ENCODE measurements around the gene CES2.
A peak's percentile ranks its signal among the peaks of the same experiment; 100 is the strongest.

Gene CES2, protein sequence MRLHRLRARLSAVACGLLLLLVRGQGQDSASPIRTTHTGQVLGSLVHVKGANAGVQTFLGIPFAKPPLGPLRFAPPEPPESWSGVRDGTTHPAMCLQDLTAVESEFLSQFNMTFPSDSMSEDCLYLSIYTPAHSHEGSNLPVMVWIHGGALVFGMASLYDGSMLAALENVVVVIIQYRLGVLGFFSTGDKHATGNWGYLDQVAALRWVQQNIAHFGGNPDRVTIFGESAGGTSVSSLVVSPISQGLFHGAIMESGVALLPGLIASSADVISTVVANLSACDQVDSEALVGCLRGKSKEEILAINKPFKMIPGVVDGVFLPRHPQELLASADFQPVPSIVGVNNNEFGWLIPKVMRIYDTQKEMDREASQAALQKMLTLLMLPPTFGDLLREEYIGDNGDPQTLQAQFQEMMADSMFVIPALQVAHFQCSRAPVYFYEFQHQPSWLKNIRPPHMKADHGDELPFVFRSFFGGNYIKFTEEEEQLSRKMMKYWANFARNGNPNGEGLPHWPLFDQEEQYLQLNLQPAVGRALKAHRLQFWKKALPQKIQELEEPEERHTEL

DNA sequence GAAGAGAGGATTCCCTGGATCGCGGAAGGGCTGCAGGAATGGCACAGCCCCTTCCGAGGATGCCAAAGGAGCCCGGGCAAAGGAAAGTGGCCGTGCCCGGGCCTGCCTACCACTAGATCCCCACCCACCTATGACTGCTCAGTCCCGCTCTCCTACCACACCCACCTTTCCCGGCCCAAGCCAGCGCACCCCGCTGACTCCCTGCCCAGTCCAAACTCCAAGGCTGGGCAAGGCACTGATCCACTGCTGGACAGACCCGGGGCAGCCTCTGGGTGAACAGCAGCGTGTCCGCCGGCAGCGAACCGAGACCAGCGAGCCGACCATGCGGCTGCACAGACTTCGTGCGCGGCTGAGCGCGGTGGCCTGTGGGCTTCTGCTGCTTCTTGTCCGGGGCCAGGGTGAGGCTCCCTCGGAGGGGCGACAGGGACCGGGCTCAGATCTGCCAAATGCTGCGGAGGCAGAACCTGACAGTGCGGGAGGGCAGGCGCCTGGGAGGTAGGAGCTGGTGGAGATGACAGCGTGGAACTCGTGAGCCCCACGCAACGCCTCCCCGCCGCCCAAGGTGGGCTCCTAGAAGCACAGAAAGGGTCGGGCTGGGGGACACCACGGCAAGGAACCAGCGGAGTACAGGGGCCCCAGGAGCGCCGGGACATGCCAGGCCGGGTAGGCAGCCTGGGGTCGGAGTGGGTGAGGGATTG, at the start of gene CES2:
CES2 (plus strand) TSS at position 203 of the 698 bp plus-strand sequence; CDS start at position 323, 120 bp downstream.
- Histone ChIP-seq H3K27ac (ENCODE audit: extremely low read depth, low read depth, low read length) (peak within 1 kb of the TSS; percentile 72), H3K4me1 (ENCODE audit: control insufficient read depth, insufficient read depth, low read length) (peaks cover 2% of the 10 kb centered on the region; the same call in 1 of the 2 replicates), H3K36me3 (ENCODE audit: control insufficient read depth in 2 of 2, insufficient read depth in 1 of 2, low read length in 2 of 2) (peaks cover 4 to 52% of the 10 kb centered on the region in 2 experiments; a peak in 2 of 3 replicates), H3K4me3 (ENCODE audit: low read depth, low read length) (peak within 1 kb of the TSS; percentile 83), H3K9me3 (ENCODE audit: control insufficient read depth, insufficient read depth, low read depth, low read length) (no peaks in the 10 kb centered on the region)
- CTCF ChIA-PET: interaction anchor here (0.6 kb wide), 1 partner anchor 12 kb away, joined by 3 read pairs; no protein-coding TSS in a partner anchor
- POLR2A ChIA-PET: interaction anchor here (1.7 kb wide), 1 partner anchor 9 kb away, joined by 7 read pairs; no protein-coding TSS in a partner anchor
- TF ChIP-seq MEIS1 (CRISPR knock-in tag; IDR thresholded peaks at IDR 0.05; ENCODE audit: borderline replicate concordance) (no peak), ZNF416 (tag by site-specific recombination; IDR thresholded peaks at IDR 0.05) (no peak), ZNF473 (tag by site-specific recombination; IDR thresholded peaks at IDR 0.05) (no peak), ZNF202 (tag by site-specific recombination; IDR thresholded peaks at IDR 0.05; ENCODE audit: borderline replicate concordance) (no peak), GFI1B (tag by site-specific recombination; IDR thresholded peaks at IDR 0.05) (no peak), ZFHX2 (tag by site-specific recombination; conservative IDR thresholded peaks at IDR 0.05) (peak; percentile 23; the same call in 1 of the 2 replicates), ZNF677 (tag by site-specific recombination; IDR thresholded peaks at IDR 0.05) (no peak), KLF1 (tag by site-specific recombination; IDR thresholded peaks at IDR 0.05) (peak; percentile 40), SCRT2 (tag by site-specific recombination; IDR thresholded peaks at IDR 0.05) (no peak), SP2 (tag by site-specific recombination; IDR thresholded peaks at IDR 0.05) (0 out of 2 replicates have a peak, but pooled peaks have one; percentile 19), GLI4 (tag by site-specific recombination; IDR thresholded peaks at IDR 0.05) (no peak), ZNF366 (tag by site-specific recombination; conservative IDR thresholded peaks at IDR 0.05) (no peak), IKZF3 (tag by site-specific recombination; IDR thresholded peaks at IDR 0.05) (no peak), KLF9 (tag by site-specific recombination; IDR thresholded peaks at IDR 0.05; ENCODE audit: low read depth) (peak; percentile 76), ZNF837 (tag by site-specific recombination; IDR thresholded peaks at IDR 0.05) (no peak), ZNF639 (tag by site-specific recombination; IDR thresholded peaks at IDR 0.05) (no peak), ZEB2 (tag by site-specific recombination; IDR thresholded peaks at IDR 0.05) (no peak), ZNF514 (tag by site-specific recombination; IDR thresholded peaks at IDR 0.05) (no peak), ZNF610 (tag by site-specific recombination; IDR thresholded peaks at IDR 0.05; ENCODE audit: borderline replicate concordance) (no peak), ZNF600 (tag by site-specific recombination; IDR thresholded peaks at IDR 0.05) (no peak), SCRT1 (tag by site-specific recombination; IDR thresholded peaks at IDR 0.05; ENCODE audit: borderline replicate concordance) (no peak), ZBTB7A (tag by site-specific recombination; IDR thresholded peaks at IDR 0.05; ENCODE audit: low read depth) (no peak), ZNF239 (tag by site-specific recombination; IDR thresholded peaks at IDR 0.05) (no peak), KLF7 (tag by site-specific recombination; IDR thresholded peaks at IDR 0.05; ENCODE audit: borderline replicate concordance) (no peak), ZNF324 (tag by site-specific recombination; IDR thresholded peaks at IDR 0.05) (no peak)
- TF ChIP-seq, protein P1, sequence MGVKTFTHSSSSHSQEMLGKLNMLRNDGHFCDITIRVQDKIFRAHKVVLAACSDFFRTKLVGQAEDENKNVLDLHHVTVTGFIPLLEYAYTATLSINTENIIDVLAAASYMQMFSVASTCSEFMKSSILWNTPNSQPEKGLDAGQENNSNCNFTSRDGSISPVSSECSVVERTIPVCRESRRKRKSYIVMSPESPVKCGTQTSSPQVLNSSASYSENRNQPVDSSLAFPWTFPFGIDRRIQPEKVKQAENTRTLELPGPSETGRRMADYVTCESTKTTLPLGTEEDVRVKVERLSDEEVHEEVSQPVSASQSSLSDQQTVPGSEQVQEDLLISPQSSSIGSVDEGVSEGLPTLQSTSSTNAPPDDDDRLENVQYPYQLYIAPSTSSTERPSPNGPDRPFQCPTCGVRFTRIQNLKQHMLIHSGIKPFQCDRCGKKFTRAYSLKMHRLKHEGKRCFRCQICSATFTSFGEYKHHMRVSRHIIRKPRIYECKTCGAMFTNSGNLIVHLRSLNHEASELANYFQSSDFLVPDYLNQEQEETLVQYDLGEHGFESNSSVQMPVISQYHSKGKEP (tag by site-specific recombination; IDR thresholded peaks at IDR 0.05): no peak
- TF ChIP-seq, protein P2, sequence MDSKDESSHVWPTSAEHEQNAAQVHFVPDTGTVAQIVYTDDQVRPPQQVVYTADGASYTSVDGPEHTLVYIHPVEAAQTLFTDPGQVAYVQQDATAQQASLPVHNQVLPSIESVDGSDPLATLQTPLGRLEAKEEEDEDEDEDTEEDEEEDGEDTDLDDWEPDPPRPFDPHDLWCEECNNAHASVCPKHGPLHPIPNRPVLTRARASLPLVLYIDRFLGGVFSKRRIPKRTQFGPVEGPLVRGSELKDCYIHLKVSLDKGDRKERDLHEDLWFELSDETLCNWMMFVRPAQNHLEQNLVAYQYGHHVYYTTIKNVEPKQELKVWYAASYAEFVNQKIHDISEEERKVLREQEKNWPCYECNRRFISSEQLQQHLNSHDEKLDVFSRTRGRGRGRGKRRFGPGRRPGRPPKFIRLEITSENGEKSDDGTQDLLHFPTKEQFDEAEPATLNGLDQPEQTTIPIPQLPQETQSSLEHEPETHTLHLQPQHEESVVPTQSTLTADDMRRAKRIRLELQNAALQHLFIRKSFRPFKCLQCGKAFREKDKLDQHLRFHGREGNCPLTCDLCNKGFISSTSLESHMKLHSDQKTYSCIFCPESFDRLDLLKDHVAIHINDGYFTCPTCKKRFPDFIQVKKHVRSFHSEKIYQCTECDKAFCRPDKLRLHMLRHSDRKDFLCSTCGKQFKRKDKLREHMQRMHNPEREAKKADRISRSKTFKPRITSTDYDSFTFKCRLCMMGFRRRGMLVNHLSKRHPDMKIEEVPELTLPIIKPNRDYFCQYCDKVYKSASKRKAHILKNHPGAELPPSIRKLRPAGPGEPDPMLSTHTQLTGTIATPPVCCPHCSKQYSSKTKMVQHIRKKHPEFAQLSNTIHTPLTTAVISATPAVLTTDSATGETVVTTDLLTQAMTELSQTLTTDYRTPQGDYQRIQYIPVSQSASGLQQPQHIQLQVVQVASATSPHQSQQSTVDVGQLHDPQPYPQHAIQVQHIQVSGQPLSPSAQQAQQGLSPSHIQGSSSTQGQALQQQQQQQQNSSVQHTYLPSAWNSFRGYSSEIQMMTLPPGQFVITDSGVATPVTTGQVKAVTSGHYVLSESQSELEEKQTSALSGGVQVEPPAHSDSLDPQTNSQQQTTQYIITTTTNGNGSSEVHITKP (tag by site-specific recombination; IDR thresholded peaks at IDR 0.05): peak; percentile 69
- TF ChIP-seq, protein P3, sequence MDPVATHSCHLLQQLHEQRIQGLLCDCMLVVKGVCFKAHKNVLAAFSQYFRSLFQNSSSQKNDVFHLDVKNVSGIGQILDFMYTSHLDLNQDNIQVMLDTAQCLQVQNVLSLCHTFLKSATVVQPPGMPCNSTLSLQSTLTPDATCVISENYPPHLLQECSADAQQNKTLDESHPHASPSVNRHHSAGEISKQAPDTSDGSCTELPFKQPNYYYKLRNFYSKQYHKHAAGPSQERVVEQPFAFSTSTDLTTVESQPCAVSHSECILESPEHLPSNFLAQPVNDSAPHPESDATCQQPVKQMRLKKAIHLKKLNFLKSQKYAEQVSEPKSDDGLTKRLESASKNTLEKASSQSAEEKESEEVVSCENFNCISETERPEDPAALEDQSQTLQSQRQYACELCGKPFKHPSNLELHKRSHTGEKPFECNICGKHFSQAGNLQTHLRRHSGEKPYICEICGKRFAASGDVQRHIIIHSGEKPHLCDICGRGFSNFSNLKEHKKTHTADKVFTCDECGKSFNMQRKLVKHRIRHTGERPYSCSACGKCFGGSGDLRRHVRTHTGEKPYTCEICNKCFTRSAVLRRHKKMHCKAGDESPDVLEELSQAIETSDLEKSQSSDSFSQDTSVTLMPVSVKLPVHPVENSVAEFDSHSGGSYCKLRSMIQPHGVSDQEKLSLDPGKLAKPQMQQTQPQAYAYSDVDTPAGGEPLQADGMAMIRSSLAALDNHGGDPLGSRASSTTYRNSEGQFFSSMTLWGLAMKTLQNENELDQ (tag by site-specific recombination; IDR thresholded peaks at IDR 0.05; ENCODE audit: low read depth): no peak

All from HEK293 (cell line).